Measurements from ENCODE around the gene PLEKHA7.
"Not testable (repeated sequence)": the region's sequence is repeated elsewhere in the genome, so short reads cannot be mapped to it uniquely, and the experiment has no call there.

Gene PLEKHA7

DNA sequence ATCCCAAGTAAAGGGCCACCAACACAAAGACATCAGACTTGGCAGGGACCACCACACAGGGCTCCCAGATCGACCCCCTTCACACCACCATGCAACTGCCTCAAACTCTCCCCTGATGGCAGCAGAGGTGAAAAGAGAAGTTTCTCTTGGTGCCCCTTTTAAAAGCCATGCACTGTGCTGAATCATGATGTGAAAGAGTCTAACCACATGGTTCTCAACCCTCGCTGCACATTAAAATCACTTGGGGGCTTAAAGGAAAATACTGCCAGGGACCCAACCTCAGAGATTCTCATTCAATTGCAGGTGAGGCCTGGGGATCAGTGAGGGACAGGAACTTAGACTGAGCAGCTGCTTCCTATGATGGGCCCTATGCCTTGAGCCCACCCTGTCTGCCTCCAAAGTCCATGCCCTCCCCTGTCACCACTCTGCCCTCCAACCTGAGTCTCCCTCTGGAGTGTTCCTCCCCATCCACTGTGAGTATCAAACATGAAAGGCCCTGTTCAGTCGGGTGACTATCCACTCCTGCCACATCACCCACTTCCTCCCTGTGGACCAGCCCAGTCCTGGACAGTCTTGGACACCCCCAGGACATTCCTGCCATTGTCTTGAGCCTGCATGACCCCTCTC lies 40.8 kb downstream of the PLEKHA7 start:
- no peak for DNase-seq

DNA sequence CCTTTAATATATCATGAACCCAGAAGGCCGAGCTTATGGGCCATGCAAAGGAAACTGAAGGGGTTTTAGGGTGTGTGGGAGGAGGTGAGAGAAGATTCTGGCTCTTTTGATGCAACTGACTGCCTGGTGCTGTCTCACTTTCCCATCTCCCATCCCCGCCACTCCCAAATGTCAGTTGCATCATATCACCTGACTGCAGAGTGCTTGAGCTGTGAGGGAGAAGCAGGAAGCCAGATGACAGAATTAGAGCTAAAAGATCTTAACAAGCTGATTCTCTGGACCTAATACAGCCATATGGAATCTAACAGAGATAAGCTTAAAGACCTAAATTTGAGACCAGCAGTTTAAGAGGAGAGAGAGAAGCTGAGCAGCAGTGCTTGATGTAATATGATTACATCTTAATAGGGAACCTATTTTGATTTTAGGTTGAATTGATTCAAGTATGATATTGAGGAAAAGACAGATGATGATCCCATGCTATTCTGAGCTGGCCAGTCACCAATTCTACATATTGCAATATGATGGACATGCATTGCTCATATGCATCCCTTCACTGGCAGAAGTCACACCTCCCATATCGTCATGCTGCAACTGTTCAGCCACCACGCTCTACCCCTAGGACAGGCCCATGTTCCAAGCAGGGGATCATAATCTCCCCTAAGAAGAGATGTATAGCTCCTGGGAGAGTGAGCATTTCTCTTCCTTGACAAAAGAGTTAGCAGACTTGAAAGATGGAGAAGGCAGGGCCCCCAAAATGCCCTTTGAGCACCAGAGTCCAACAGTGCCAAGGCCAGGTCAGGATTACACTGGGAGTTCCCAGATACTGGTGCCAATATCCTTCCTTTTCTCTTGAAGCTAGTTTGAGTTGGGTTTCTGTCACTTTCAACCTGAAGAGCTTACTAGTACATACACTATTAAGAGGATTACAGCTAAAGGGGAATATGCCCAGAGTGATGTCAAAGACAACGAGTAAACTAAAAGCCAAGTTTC lies 44.9 kb downstream of the PLEKHA7 start:
- no peak for DNase-seq

DNA sequence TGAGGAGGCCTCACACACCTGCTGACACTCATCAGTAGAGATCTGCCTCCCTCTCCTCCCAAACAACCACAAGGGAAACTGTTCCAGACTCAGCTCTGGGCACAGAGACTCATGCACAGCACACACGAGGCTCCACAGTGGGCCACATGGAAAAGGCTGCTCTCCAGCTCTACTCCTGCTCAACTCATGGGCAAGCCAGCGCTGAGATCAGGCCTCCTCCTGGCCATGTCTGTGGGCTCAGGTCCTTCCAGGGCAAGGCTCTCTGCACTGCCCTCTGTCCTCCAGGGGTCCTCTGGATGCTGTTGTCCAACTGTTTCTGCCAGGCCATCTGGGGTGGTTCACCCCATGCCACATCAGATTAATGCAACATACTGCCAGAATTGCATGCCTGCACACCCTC lies 46.0 kb downstream of the PLEKHA7 start:
- DNase-seq = no peak

DNA sequence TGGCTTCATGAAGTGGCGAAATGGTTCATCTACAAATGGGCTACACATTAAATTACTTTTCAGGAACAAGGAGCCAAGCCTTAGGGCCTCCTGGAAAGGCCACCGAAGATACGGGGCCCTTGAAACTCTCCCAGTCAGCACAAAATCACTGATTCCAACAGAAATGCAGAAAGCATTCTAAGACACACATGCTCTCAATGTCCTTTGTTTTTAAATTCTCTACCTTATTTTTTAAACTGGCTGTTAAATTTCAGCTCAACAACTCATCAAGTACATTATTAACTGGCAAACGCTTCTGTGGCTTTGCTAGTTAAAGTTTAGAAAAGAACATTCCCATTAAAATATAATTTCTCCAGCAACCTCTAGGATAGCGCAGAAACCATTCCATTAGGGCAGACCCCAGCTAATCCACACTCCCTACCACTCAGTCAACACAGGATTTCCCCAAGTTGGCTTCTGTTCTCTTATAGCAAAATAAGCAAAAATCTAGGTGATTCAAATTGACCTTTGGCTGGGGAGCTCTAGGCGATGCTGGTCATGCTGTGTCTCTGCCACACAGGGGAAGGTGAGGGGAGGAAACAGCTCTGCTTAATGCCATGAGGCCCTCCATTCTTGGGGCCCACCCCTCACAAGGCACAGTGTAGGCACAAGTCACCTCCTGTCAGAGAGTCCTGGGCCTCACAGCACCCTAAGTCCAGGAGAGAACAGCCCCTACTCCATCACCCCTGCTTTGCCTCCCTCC lies 47.1 kb downstream of the PLEKHA7 start:
- no peak for DNase-seq

DNA sequence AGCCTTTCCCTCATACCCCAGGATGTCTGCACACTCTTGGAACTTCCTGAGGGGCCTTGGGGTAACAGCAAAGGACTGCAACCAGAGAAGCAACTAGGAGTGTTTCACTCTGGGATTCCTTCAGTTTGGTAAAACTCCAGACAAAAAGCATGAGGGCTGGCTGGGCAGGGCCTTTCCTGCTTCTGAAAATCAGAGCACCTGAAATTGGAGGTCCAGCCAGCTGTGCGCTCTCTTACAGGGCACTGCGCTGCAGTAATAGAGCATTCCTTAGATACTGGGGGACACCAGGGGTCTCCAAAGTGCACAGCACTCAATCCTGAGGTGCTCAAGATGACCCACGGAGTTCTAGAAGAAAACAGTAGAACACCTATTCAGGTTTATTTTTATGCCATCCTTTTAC lies 49.7 kb downstream of the PLEKHA7 start:
- DNase-seq = no peak

DNA sequence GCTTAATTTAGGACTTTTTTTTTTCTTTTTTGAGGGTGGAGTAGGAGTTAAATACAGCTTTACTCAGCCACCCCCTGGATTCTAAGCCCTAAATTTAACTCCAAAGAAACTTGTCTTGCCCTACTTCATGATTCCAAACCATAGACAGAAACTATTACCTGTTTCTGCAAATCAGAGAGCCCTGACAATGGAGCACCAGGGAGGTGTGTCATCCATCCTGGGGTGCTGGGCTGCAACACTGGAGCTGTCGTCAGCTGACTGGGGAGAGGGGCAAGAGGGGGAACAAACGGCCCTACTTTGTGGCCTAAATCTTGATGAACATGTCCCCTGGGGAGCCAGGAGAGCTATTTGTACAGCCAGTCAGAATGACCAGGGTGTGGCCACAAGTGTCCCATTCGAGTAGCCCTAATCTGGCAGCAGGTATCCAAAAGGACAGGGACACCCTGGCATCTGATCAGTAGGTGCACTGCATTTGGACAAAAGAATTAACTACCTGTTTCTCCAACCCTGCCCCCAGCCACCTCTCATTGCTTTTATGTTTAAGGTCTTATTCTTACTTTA lies 50.8 kb downstream of the PLEKHA7 start:
- DNase-seq = no peak

DNA sequence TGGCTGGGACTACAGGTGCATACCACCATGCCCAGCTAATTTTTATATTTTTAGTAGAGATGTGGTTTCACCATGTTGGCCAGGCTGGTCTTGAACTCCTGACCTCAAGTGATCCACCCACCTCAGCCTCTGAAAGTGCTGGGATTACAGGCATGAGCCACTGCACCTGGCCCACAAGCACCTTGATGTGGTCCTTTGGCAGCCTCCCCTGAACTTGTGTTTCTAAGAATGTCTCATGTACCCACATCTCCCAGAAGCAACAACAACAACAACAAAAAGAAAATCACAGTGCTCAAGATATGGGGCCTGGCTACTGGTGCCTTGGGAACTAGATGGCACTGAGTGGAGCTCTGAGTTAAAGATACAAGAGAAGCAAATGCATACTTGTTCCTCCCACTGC lies 51.6 kb downstream of the PLEKHA7 start:
- not testable (repeated sequence) for DNase-seq

DNA sequence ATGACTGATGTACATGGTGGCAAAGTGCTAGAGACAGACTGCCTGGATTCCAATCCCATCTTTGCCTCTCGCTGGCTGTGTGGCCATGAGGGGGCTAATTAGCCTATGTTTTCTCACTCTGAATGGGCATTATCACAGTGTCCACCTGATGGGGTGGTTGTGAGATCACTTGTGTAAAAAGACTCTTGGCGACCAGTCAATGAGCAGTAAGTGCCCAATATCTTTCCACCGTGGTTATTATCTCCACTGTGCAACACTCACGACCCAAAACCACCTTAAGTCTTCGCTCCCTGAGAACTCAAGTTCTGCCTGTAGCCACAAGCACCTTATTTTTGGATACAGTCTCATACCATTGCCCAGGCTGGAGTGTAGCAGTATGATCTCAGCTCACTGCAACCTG lies 52.1 kb downstream of the PLEKHA7 start:
- peak; percentile 58 for DNase-seq

DNA sequence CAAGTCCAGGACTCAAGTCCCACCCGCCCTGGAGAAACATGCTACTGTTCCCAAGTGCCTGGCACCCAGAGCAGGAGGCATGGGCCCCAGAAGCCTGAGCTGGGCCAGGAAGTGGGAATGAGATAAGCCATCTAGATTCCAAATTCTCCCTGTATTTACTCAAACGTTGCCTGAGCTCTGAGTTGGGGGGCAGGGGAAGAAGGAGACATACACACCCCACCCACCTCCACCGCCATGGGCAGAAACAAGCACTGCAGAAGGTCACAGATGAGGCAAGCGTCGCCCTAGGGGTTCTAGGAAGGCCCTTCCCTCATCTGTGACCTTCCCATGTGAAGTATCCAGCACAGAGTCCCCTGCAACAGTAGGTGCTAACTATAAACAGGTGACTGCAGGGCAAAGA lies 54.0 kb downstream of the PLEKHA7 start:
- no peak for DNase-seq

DNA sequence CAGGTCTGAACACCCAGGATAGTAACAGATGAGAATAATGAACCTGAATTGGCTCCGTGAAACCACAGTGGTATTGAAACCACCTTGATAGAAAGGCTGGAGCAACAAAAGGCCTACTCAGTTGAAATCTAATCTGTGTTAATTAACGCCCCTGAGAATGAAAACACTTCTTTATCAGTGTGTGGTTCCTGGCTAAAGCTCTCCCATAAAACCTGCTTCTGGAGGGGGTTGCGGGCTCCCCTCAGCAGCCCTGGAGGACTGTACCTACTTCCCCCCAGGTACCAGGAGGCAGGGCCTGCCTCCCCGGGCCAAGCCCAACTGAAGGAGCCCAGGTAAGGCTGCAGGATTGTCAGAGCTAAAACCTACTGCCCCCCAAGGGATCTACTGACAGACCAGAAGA lies 54.6 kb downstream of the PLEKHA7 start:
- no peak for DNase-seq

DNA sequence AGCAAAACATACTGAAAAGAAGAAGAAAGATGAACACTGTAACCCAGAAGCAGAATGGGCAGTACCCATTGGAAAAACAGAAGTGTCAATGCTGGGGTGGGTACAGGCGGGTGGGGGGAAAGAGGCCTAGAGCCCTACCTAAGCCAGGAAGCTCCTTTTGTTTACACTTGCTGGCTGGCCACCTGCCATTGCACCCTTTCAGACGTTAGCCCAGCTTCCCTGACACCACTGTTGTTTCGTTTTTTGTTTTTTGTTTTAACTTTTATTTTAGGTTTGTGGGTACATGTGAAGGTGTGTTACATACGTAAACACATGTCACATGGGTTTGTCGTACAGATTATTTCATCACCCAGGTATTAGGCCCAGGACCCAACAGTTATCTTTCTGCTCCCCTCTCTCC lies 55.4 kb downstream of the PLEKHA7 start:
- no peak for DNase-seq

DNA sequence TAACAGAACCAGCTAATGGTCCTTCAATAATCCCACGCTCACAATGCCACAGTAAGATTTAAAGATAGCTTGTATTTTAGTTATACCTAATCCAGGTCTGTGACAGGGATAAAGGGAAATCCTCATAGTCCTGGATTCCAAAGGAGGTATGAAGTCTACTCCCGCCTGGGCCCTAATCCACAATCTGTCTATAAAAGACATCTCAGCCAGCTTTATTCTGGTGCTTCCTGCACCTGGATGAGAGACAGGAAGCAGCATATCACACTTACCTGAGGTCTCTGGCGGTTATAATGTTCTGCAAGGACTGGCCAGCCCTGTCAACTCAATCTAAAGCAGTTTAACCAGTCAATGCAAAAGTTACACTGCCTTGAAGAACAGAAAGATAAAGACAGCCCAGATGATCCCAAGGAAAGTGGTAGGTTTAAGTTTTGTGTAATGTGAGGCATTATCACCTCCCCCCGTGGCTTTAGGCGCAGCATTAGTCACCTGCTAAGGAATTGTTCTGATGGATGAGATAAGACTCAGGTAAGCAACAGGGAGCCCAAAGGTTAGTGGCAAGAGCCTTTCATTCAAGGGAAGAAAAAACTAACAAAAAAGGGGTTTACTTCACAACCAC lies 57.6 kb downstream of the PLEKHA7 start:
- no peak for DNase-seq

DNA sequence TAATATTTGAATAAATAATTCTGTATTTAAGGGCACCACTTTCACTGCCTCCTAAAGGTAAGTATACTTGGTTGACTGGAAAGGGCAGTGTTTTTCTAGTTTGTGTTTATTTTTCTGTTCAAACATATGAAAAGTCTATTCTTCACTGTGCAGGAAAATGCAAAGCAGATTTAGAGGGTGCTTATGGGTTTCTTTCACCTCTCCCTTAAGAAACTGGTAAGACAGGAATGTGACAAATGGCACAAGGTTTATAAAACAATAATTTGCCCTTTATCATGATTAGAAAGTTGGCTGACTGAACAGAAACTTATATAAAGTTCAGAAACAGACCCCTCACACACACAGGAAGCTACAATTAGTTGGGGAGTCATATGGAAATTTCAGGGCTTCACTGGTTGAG lies 60.6 kb downstream of the PLEKHA7 start:
- DNase-seq = no peak

DNA sequence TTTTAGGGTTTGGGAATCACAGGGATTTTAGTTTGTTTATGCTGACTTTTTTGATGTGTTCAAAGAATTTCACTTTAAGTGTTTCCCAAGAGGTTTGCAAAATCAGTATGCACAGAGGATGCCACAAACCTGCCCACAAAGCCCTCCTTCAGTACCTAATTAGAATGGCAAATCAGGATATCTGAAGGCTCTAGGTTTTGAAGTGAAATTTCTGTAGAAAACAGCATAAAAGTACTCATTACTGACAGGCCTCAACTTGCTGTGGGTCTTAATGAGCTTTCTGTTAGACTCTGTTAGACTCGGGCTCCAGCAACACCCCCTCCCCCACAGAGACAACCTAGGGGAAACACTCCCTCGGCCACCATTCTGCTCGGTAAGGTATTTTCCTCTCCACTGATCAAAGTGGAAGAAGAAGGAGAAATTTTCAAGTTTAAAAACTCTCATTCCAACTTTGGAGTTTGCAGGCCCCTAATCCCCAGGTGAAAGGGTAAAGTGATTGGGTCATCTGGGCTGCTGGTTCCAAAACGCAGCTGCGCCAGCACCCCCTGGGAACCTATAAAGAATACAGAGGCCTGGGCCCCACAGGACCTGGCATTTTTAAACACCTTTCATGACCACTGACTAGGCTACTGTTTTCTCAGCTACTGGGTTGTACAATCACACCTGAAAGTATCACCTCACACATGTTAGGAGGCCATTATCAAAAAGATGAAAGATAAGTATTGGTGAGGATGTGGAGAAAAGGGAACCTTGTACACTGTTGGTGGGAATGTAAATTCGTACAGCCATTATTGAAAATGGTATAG lies 67.5 kb downstream of the PLEKHA7 start:
- no peak for DNase-seq

DNA sequence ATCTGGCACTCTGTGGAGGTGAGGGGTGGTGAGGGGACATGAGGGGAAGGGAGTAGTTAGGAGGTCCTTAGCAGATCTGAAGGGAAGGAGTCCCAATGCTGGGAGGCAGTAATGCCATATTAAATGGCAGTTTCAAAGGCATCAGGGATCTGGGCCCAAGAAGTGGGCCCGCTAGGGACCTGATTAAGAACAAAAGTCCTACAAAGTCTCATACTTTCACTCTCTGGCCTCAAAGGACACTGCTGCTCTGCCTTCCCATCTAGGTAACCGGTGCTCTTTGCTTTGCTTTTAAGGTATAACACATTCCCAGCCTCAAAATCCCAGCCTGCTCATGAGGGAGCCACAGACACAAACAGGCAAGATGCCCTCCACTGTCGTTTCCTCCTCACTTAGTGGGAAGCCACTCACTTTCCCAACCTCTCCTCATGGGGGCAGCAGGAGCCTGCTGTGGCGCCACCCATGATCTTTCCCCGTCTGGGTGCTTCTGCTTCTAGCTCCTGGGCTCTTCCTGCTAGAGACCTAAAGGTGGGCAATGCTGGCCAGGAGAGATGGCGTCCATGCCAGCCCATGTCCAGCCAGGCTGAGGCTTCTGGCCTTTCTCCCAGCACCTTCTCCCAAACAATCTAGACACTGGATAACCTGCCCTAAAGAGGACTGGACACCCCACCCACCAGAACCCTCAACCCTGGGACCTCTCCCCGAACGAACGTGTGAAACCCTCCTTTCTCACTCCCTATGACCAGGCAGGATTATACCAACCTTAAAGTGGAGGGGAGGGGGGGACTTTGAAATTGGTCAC lies 68.3 kb downstream of the PLEKHA7 start:
- peak; percentile 53 for DNase-seq

DNA sequence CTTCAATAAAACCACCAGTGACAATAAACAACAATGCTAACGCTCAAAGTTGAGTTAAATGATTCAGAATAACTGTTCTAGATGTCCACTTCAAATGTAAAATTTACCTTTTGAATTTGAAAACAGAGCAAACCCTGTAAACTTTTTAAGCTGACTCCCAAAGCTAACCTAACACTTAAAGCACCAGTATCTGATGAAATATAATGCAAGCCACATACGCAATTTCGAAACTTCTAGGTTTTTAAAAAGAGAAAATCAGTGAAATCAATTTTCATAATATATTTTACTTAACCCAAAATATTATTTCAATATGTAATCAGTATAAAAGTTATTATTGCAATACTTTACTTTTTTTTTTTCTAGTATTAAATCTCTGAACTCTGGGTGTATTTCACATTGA lies 71.3 kb downstream of the PLEKHA7 start:
- DNase-seq = no peak

DNA sequence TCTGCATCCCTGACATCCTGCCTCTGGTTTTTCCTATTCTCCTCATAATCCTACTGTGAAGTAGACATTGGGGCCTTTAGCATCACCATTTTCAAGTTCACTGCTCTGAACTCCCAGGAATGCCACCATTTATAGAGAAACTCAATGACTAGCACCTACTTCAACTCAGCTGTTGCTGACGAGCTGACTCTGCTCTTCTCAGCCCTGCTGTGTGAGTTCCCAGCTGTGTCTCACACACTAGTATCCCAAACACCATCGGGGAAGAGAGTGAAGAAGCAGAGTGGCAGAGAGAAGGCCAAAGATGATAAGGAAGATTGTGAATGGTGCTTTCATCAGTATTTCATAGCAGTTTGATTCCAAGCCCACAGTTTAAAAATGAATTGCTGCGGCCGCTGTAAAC lies 71.9 kb downstream of the PLEKHA7 start:
- no peak for DNase-seq

DNA sequence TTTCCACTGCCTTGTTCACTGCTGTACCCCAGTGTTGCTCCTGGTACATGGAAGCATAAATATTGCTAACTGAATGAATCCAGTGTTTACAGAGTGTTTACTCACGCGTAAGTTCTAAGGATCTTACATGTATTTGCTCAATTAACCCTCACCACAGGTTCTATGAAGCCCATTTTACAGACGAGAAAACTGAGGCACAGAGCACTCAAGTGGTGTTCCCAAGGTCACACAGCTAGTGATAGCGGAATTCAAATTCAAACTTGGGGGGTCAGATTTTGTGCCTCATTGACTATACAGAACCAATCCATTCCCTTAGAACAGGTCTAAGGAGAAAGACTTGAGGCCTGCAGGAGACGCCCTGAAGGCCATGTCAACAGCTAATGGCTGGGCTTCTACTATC lies 72.3 kb downstream of the PLEKHA7 start:
- DNase-seq = no peak

DNA sequence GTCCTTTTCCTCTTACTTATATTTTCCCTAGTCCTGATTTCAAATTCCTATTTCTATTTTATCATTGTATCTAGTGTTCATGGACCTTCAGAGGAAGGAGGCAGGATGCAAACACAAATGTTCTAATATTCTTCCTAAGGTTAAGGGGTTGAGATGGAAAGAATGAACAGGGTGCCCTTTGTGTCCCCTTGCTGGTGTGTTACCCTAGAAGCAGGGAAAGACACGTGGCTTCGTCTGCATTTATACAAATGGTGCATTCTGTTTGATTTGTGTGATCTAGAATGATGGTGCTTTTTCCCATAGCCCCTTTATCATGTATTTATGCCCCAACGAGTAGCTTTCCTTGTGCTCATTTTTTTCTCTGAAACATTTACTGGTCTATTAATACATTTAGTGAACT lies 76.2 kb downstream of the PLEKHA7 start:
- DNase-seq = no peak

DNA sequence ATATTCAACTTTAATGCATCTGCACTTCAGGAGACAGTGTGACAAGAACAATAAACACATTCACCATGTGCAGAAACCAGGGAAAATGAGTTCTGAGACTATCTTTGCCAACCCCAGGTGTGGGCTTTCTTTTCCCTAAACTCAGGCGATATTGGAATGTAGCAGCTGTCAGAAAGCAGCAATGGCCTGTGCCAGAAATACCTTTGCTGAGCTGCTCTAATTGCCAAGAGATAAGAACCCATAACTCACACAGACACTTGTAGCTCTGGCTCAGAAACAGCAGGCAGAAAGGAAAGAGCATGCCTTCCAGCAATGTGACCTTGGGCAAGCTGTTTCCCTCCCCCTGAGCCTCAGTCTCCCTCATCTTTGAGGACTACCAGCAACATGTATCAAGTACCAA lies 77.6 kb downstream of the PLEKHA7 start:
- no peak for DNase-seq
